Upper lobe of right lung (tissue), 1 donor: ENCODE data around the gene ORC4. TPM values are rescaled to one million over a fixed set of nuclear protein-coding genes. Genes with fewer than 3 reads are reported as not detected.

Experiments
- ATAC-seq: fragments of 200-7000 bp; cut with Tn5 transposase; one replicate; pipeline ENCODE4 v1.9.1; 2020; ENCODE audit warnings: mild to moderate bottlenecking, moderate library complexity
- DNase-seq: peaks from one replicate; pipeline ENCODE4 v3.0.0-alpha.2; 2020
- H3K27ac ChIP-seq: fragments of 200-600 bp; one replicate; pipeline ENCODE4 v1.8.0; 2022
- H3K27me3 ChIP-seq: fragments of 200-600 bp; one replicate; pipeline ENCODE4 v1.8.0; 2022; ENCODE audit warnings: mild to moderate bottlenecking
- H3K36me3 ChIP-seq: fragments of 200-600 bp; one replicate; pipeline ENCODE4 v1.8.0; 2022
- H3K4me1 ChIP-seq: fragments of 200-600 bp; one replicate; pipeline ENCODE4 v1.8.0; 2022
- H3K4me3 ChIP-seq: fragments of 200-600 bp; one replicate; pipeline ENCODE4 v1.8.0; 2022; ENCODE audit warnings: mild to moderate bottlenecking
- H3K9me3 ChIP-seq: fragments of 200-600 bp; one replicate; pipeline ENCODE4 v1.8.0; 2022
- intact Hi-C: fragments of 100-400 bp; cut with DNase I; formaldehyde crosslinking; loops from one replicate; pipeline ENCODE4 v1.11.0; 2022
- total RNA-seq: library from RNA; stranded (reverse); fragmentation: NEBNext Ultra II Directional; extraction: Animal tissue kit (Norgen Biotek cat#: 25700); gene quantifications from one replicate; pipeline ENCODE4 v1.2.1, GENCODE V29; 2021
- TF ChIP-seq, protein P1 (sequence below): fragments of 200-600 bp; IDR thresholded peaks from one replicate; pipeline ENCODE4 v1.8.0; 2022; ENCODE audit warnings: antibody characterized with exemption
- donor health status: DM: no; HTN: yes; CAD: no; lungs with severe emphysema.

ORC4 gene
- total RNA-seq, 1 donor from 2014 or later: 38.2 TPM

DNA sequence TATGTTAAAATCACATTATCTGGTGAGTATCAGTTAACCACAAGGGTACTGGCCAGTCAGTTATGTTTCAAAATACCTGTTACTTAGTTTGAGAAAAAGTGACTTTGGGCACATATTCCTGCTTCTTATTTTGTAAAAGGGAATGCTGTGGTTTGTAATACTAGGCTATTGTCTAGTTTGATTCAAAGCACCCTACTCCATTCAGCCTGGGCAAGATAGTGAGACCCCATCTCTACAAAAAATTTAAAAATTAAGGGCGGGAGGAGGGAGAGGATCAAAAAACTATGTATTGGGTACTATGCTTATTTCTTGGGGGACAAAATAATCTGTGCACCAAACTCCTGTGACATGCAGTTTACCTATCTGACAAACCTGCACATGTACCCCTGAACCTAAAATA lies 19.2 kb upstream of the ORC4 start:
- Histone ChIP-seq H3K4me1 (peaks cover 3% of the 10 kb centered on the region), H3K27ac (no peak overlapping the region), H3K36me3 (no peaks in the 10 kb centered on the region), H3K9me3 (no peaks in the 10 kb centered on the region), H3K27me3 (no peaks in the 10 kb centered on the region), H3K4me3 (no peak overlapping the region)
- ATAC-seq (no peak), DNase-seq (no peak)
- TF ChIP-seq, protein P1, sequence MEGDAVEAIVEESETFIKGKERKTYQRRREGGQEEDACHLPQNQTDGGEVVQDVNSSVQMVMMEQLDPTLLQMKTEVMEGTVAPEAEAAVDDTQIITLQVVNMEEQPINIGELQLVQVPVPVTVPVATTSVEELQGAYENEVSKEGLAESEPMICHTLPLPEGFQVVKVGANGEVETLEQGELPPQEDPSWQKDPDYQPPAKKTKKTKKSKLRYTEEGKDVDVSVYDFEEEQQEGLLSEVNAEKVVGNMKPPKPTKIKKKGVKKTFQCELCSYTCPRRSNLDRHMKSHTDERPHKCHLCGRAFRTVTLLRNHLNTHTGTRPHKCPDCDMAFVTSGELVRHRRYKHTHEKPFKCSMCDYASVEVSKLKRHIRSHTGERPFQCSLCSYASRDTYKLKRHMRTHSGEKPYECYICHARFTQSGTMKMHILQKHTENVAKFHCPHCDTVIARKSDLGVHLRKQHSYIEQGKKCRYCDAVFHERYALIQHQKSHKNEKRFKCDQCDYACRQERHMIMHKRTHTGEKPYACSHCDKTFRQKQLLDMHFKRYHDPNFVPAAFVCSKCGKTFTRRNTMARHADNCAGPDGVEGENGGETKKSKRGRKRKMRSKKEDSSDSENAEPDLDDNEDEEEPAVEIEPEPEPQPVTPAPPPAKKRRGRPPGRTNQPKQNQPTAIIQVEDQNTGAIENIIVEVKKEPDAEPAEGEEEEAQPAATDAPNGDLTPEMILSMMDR: no peak
- intact Hi-C loops: no loop called here

DNA sequence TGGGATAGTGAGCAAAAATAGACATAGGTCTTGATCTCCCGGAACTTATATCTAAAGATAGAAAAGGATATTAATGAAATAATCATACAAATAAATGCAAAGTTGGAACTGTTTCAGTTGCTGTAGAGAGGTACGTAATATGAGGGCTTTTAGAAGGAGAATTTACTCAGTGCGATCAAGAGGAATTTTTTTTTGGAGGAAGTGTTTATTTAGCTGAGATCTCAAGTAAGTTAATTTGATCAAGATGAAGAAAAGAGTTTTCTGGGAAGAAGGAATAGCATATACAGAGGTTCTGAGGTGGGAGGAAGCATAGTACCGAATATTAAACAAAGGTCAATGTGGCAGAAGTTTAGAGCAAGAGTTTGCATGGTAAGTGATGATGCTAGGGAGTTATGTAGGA lies 11.7 kb upstream of the ORC4 start:
- Histone ChIP-seq H3K4me1 (peaks cover 8% of the 10 kb centered on the region), H3K4me3 (no peak overlapping the region), H3K36me3 (no peaks in the 10 kb centered on the region), H3K27ac (no peak overlapping the region), H3K9me3 (no peaks in the 10 kb centered on the region), H3K27me3 (no peaks in the 10 kb centered on the region)
- peak; percentile 47 for ATAC-seq
- intact Hi-C loops: no loop called here
- TF ChIP-seq, protein P1: no peak
- no peak for DNase-seq

DNA sequence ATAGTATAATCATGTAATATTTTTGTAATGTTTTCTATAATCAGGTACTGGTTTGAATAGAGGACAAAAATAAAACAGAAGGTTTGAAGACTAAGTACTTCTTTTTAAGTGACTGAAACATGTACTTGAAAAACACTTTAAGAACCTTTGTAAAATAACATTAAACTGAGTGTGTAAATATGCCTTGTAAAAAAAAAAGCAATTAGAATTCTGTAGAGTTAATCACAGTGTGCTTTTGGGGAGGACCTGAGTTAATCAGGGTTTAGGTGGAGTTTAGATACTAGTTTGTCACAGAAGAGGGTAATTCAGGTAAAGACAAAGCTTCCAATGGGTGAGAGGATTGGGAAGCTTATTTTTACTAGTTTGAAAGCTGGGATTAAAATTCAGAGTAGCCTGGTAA lies 10.6 kb upstream of the ORC4 start:
- Histone ChIP-seq H3K9me3 (no peaks in the 10 kb centered on the region), H3K4me3 (no peak overlapping the region), H3K36me3 (no peaks in the 10 kb centered on the region), H3K27ac (no peak overlapping the region), H3K27me3 (no peaks in the 10 kb centered on the region), H3K4me1 (peaks cover 8% of the 10 kb centered on the region)
- TF ChIP-seq, protein P1: no peak
- DNase-seq (no peak), ATAC-seq (no peak)
- intact Hi-C loops: no loop called here

DNA sequence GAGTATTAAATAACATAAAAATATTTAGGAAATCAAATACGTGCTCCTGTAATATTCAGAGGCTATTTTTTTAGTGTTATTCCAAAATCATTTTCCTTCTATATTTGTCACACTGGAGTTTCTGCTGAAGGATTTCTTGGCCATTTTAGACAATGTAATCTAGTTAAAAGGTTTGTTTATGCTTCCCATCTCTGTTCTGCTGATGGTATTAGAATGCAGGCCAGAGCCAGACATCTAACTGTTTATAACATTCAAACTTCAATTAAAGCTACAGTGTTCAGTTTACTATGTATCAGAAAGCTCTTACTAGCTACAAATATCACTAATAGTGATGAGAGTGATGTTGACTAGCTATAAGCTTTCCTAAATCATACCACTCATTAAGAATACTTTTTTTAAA lies 8.2 kb upstream of the ORC4 start:
- Histone ChIP-seq H3K27ac (no peak overlapping the region), H3K4me1 (peaks cover 13% of the 10 kb centered on the region), H3K36me3 (peaks cover 3% of the 10 kb centered on the region), H3K9me3 (no peaks in the 10 kb centered on the region), H3K27me3 (no peaks in the 10 kb centered on the region), H3K4me3 (no peak overlapping the region)
- TF ChIP-seq, protein P1: no peak
- DNase-seq (no peak), ATAC-seq (no peak)
- intact Hi-C loops: no loop called here

DNA sequence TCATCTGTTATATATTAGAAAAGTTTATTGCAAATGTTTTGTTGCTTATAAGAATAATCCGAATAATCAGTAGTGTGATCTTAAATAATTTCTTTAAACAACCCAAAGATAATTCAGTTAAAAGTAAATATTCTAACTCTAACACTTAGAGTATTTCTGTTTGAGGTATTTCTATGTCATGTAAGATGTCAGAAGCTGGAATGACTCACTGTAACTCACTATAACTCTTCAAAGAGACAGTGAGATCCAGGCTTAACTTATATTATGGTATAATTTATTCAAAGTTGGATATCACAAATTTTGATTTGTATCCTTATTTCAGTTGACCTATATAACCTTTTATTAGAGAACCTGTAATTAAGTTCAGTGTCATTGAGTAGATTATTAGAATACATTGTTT lies 7.3 kb upstream of the ORC4 start:
- Histone ChIP-seq H3K9me3 (no peaks in the 10 kb centered on the region), H3K27ac (no peak overlapping the region), H3K36me3 (peaks cover 3% of the 10 kb centered on the region), H3K4me3 (no peak overlapping the region), H3K27me3 (no peaks in the 10 kb centered on the region), H3K4me1 (peaks cover 21% of the 10 kb centered on the region)
- TF ChIP-seq, protein P1: no peak
- no peak for DNase-seq
- intact Hi-C loops: no loop called here
- ATAC-seq: no peak

DNA sequence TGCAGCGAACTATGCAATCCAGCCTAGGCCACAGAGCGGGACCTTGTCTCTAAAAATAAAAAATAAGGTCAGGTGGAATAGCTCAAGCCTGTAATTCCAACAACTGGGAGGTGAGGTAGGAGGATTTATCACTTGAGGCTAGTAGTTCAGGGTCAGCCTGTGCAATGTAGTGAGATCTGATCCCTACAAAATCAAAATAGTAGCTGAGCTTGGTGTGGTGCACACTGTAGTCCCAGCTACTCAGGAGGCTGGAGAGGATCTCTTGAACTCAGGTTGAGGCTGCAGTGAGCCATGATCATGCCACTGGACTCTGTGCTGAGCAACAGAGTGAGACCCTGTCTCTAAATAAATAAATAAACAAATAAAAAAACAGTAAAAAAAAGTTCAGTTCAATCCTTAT lies 6.0 kb upstream of the ORC4 start:
- H3K4me3 ChIP-seq: no peak overlapping the region
- no peaks in the 10 kb centered on the region for H3K9me3 ChIP-seq
- TF ChIP-seq, protein P1: no peak
- no peak overlapping the region for H3K27ac ChIP-seq
- peaks cover 31% of the 10 kb centered on the region for H3K4me1 ChIP-seq
- ATAC-seq (no peak), DNase-seq (no peak)
- H3K27me3 ChIP-seq: no peaks in the 10 kb centered on the region
- peaks cover 3% of the 10 kb centered on the region for H3K36me3 ChIP-seq
- intact Hi-C loops: no loop called here
